ENCODE measurements around the gene DIO3. TPM values are rescaled to one million over a fixed set of nuclear protein-coding genes. Genes with fewer than 3 reads are reported as not detected.

The DIO3 gene
- total RNA-seq, 1 experiment from 2014 or later, result not detected

DNA sequence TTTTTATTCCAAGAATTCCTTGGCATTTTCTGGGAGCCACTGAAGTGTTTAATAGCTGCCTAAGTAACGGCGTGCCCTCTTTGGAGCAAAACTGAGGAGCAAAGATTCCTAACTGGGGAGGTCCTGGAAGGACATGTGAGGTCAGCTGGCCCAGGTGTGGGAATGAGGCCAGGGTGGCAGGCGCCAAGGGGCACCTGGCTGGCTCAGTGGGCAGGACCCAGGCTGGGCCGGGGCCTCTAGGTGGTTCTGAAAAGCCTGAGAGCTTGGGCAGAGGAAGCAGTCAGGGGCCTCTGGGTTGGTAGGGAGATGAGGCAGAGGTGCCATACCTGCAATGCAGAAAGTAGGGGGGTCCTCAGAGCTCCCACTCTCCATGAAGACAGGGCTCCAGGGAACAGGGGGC lies 27.1 kb upstream of the DIO3 start:
- H4K8ac ChIP-seq (replicated peaks; ENCODE audit: insufficient read length, low read depth, low read length), result no peak overlapping the region
- H3K56ac ChIP-seq (ENCODE audit: insufficient read length, low read depth, low read length), result no peak overlapping the region
- TF ChIP-seq, protein P1, sequence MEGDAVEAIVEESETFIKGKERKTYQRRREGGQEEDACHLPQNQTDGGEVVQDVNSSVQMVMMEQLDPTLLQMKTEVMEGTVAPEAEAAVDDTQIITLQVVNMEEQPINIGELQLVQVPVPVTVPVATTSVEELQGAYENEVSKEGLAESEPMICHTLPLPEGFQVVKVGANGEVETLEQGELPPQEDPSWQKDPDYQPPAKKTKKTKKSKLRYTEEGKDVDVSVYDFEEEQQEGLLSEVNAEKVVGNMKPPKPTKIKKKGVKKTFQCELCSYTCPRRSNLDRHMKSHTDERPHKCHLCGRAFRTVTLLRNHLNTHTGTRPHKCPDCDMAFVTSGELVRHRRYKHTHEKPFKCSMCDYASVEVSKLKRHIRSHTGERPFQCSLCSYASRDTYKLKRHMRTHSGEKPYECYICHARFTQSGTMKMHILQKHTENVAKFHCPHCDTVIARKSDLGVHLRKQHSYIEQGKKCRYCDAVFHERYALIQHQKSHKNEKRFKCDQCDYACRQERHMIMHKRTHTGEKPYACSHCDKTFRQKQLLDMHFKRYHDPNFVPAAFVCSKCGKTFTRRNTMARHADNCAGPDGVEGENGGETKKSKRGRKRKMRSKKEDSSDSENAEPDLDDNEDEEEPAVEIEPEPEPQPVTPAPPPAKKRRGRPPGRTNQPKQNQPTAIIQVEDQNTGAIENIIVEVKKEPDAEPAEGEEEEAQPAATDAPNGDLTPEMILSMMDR (conservative IDR thresholded peaks at IDR 0.05), result no peak
- H2BK15ac ChIP-seq (ENCODE audit: low read depth, low read length), result no peak overlapping the region
- Mint-ChIP-seq H3K27me3 (ENCODE audit: low read depth) (peaks cover 16% of the 10 kb centered on the region), H3K27ac (no peak overlapping the region), H3K36me3 (ENCODE audit: insufficient read depth in 1 of 3, low read depth in 3 of 3) (no peaks in the 10 kb centered on the region; a peak in 1 of 7 replicates), H3K9me3 (peaks cover 0 to 2% of the 10 kb centered on the region in 2 experiments; a peak in 2 of 5 replicates), H3K4me1 (no peaks in the 10 kb centered on the region), H3K4me3 (no peak overlapping the region)
- H2AFZ ChIP-seq (ENCODE audit: low read length), result no peak overlapping the region
- H3K18ac ChIP-seq (ENCODE audit: insufficient read length, low read depth, low read length), result no peak overlapping the region
- no peaks in the 10 kb centered on the region for H3K27me3 ChIP-seq (ENCODE audit: insufficient read depth, low read length)
- no peaks in the 10 kb centered on the region for H4K20me1 ChIP-seq (ENCODE audit: control insufficient read depth, insufficient read depth, insufficient read length)
- H3K4me1 ChIP-seq (ENCODE audit: insufficient read depth, low read length), result no peaks in the 10 kb centered on the region
- H3K4ac ChIP-seq (ENCODE audit: low read depth, low read length), result no peak overlapping the region
- no peak overlapping the region for H3T11ph ChIP-seq (ENCODE audit: low read length)
- no peak overlapping the region for H2AK5ac ChIP-seq (ENCODE audit: insufficient read length, low read length)
- H3K79me1 ChIP-seq (ENCODE audit: insufficient read depth, low read depth, low read length, poor library complexity, severe bottlenecking), result no peaks in the 10 kb centered on the region
- no peak overlapping the region for H2BK12ac ChIP-seq (ENCODE audit: insufficient read length, low read depth, low read length)
- WGBS (ENCODE audit: extremely low coverage, insufficient read length, low lambda C conversion rate), result no CpG with 5 or more reads among the region's 4 CpGs
- H3K4me2 ChIP-seq (ENCODE audit: insufficient read depth, insufficient read length, low read length), result no peak overlapping the region
- no peaks in the 10 kb centered on the region for H3K79me2 ChIP-seq (ENCODE audit: insufficient read depth, low read length)
- H4K5ac ChIP-seq (ENCODE audit: insufficient read length, low read depth, low read length), result no peak overlapping the region
- H3K23me2 ChIP-seq (ENCODE audit: insufficient read length, low read depth, low read length, poor library complexity, severe bottlenecking), result no peaks in the 10 kb centered on the region
- H4K91ac ChIP-seq (ENCODE audit: insufficient read length, low read depth, low read length), result no peak overlapping the region
- no peak overlapping the region for H3K27ac ChIP-seq (ENCODE audit: insufficient read length, low read depth, low read length)
- no peak overlapping the region for H2BK20ac ChIP-seq (ENCODE audit: low read depth, low read length, poor library complexity, severe bottlenecking)
- no peak overlapping the region for H2BK120ac ChIP-seq (ENCODE audit: low read depth, low read length, poor library complexity, severe bottlenecking)
- H2BK5ac ChIP-seq (ENCODE audit: insufficient read length, low read length), result no peak overlapping the region
- H3K14ac ChIP-seq (ENCODE audit: insufficient read depth, low read length), result no peak overlapping the region
- no peak overlapping the region for H3K23ac ChIP-seq (ENCODE audit: insufficient read length, low read depth, low read length)
- H3K9me3 ChIP-seq (ENCODE audit: control insufficient read depth, low read depth, low read length), result no peaks in the 10 kb centered on the region
- no peak for DNase-seq
- no peak overlapping the region for H3K9ac ChIP-seq (ENCODE audit: extremely low read depth, insufficient read length, low read length)

All from H9 (cell line).